COLO668 (cell line): ENCODE data around the gene LIF.
"Not testable (repeated sequence)": the region's sequence is repeated elsewhere in the genome, so short reads cannot be mapped to it uniquely, and the experiment has no call there.

Source experiments
- DNase-seq: peaks from one replicate; lab custom pipeline; 2025; ENCODE audit not compliant: unreplicated experiment; lab: John Stamatoyannopoulos, UW

Gene LIF

GRCh38 chr22:30211124-30211820 is 35.3 kb downstream of the LIF start:
- DNase-seq: peak; percentile 13

DNA sequence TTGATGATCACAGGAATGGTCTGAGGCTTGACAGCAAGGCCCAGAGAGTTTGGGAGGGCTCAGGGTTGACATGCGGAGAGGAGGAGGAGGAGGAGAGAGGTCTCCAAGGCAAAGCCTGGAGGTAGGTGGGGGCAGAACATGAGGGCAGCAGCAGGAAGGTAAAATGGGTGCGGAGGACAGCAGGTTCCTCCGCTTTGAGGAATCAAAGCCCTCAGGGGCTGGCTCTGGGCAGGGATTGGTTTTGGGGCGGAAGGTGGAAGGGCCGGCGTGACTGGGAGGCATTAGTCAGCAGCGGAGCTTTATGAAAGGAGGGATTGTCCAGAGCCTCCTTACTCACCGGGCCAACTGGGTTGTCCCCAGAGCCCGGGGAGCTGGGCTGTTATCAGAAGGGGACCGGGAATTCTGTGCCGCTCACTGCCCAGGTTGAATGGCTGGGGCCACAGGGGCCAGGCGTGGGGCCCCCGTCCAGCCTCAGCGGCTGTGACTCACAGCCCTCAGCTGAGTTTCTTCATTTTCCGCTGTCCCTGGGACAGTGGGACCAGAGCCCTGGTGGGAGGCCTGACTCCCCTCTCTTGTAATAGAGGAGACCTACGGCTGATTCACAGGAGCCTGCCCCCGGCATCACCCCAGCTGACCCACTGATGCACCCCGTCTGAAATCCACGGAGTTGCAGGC is 36.2 kb downstream of the LIF start:
- DNase-seq: no peak

DNA sequence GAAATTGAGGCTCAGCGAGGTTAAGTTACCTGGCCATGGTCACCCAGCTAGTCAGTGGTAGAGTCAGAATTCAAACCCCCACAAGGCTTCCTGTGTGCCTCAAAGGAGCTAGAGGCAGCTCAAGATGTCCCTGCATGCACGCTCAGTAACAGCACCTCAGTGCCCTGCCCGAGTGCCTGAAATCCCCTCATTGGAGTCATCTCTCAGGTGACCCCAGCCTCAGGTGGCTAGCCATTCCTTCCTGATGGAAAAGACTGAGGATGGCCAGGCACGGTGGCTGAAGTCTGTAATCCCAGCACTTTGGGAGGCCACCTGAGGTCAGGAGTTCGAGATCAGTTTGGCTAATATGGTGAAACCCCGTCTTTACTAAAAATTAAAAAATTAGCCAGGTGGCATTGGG is 36.9 kb downstream of the LIF start:
- no peak for DNase-seq

DNA sequence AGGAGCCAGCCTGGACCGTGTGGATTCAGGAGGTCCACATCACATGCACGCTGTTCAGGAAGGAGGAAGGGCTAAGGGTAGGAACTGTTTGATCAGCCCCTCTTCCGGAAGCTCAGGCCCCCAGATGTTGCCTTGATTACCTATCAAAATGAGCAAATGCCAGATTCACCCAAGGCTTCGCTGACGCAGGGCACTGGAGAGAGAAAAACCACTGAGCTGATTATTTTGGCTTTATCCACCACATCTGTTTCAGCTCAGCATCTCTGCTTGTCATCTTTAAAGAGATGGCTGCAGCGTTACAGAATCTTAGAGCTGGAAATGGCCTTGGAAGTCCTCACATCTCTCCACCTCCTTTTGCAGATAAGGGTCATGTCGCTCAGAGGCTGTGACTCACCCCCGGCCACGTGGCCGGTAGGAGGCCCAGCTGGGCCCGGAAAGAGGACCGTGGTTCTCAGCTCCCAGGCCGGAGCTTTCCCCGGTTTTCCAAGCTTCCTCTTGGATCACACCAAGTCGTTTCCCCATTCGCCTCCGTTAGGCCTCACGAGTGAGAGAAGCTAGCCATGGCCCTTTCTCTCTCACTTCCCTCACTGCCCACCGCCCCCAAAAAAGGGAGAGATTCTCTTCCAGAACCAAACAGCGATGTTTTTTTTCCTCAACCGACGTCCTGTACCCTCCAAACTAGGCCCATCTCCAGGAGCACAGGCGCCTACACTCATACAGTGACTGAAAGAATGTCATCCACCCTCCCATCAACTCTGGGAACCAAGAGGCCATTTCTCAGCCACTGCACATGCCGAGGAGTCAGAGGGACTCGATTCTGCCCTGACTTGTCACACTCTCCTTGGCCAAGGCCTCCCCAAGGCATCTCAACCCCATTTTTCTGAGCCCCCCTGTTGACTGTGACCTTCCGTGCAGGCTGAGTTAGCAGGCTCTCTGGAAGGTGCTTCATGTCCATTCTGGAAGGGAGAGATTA is 37.6 kb downstream of the LIF start:
- no peak for DNase-seq

DNA sequence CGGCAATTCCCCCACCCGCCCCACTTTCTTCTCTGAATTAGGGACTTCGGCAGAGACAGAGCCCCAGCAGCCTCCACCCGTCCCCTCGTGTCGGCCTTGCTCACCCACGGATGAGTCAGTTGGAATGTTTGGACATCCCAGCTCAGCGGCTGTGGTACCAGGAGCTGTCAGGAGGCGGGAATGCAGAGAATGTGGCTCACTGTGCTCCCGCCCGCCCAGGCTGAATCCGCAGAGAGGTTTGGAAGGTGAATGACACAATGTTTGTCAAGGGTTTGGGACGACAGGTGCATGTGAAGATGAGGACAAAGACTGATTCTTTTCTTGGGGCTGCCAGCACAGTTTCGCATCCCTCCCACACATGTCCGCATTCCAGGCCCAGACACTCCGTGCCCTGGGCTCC is 39.6 kb downstream of the LIF start:
- DNase-seq: peak; percentile 33

- DNase-seq: no peak
These were observed 41.1 kb downstream of the LIF start for GRCh38 chr22:30205281-30206115.

- no peak for DNase-seq
These were observed 41.8 kb downstream of the LIF start for GRCh38 chr22:30204742-30205111.

DNA sequence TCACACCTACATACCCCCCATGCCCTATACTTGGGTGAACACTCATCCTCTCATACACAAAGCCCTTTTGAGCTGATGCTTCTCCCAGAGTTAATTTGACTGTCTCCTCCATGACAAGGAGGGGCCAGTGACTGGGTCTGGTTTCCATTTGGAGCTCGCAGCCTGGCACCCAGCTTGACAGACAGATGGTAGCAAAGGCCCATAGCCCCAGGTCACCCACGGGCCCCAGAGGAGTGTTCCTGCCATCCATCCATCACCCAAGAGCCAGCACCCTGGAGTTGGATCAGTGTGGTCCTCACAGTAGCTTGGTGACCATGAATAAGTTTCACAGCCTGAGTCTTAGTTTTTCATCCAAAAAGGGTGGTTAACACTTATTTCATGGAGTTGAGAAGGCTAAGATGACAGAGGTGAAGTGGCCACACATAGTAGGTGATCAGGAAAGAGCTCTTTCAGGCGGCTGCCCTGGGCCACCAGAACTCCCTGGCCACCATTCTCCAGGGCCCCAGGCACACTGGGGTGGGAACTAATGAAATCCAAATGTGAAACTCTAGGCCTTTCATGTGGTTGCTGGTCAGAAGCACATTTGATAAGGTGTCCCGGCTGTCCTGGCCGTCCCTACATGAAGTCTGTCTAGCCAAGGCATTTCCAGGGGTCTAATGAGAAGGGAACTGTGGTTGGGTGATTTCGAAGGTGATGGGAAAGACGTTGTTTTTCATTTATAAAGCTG is 42.4 kb downstream of the LIF start:
- DNase-seq: no peak

DNA sequence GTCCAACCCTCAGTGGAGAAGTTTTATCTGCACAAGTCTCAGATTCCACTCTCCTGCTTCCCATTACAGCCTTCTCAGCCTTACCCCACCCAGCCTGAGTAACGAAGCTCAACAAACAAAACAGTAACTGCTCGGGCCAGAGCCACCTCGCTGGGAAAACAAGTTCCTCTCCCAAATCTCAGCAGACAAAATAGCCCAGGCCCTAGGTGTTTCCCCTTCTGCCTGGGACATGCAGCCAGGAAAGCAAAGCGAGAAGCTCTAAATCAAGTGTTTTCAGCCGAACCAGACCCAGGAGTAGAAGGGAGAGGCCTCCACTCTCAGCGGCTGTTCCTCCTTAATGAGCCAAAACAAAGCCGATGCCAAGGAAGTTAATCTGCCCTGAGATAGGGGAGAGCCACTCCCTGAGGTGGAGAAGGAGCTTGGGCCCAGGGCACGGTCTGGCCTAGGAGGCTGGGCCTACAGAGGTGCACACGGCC is 44.0 kb downstream of the LIF start:
- DNase-seq: no peak

DNA sequence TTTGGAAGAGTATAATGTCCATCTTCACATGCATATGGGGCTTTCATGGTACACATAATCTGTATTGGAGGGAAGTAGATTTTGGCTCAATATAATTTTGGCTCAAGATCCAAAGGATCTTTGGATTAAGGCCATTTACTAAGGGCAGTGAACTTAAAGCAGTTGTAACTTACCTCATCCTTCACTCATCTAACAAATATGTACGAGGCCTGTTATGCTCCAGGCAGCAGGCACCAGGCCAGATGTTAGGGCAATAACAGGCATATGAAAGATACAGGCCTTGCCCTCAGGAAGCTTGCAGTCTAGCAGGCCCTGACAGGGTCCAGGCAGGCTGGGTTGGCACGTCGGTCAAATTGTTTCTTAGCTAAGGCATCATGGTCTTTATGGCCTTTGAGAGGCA is 44.6 kb downstream of the LIF start:
- DNase-seq: no peak

GRCh38 chr22:30200905-30201304 is 45.7 kb downstream of the LIF start:
- not testable (repeated sequence) for DNase-seq

DNA sequence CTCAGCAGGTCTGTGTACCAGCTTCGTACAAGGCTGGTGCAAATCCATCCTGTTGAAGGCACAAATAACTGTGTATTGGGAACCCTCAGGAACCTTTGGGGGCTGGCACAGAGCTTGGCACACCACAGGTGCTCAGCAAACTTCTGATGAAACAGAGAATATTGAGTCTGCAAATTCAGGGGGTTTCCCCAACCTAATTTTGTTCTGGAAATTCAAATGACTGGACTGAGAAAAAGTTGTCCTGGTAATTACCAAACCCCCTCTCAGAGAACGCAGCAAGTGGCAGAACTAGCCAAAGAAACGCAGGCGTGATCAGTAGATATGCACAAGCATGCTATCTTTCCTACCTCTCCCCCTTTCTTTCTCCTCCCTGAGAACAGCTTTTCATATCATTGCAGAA is 47.6 kb downstream of the LIF start:
- no peak for DNase-seq

DNA sequence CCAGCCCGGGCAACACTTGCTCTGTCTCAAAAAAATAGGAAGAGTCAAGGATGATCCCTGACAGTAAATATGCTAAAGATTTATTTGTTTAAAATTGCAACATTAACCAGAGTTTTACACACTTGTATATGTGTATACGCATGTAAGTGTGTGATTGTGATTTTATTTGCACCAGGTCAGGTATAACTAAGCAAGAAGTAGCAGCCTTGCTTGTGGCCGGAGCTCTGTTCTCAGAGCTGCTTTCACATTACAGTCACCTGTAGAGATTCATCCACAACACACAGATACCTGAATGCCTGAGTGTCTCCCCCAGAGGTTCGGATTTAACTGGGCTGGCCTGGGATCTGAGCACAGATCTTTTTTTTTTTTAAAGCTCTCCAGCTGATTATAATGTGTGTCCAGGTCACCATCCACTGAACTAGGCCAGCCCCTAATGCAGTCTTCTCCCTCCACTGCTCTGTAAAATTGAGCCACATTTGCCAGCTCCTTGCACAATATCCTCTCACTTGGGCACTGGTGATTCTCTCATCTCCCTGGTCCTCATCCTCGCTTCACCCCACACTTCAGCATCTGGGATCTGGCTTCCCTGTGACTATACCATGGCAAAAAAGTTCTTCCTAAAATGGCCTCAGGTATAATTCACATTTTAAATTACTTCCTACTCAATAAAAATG is 48.3 kb downstream of the LIF start:
- DNase-seq: no peak

GRCh38 chr22:30197389-30197788 is 49.2 kb downstream of the LIF start:
- DNase-seq: no peak

GRCh38 chr22:30196880-30197336 is 49.7 kb downstream of the LIF start:
- no peak for DNase-seq

GRCh38 chr22:30196141-30196879 is 50.2 kb downstream of the LIF start:
- DNase-seq: peak; percentile 87

GRCh38 chr22:30195245-30196140 is 51.1 kb downstream of the LIF start:
- DNase-seq: no peak
